Endometrium (tissue), 2 donors: ENCODE data around the gene SLC6A19.

Source experiments
- FAIRE-seq: peaks from 2 replicates; lab custom pipeline; 2012; peaks lifted over from hg19 to GRCh38; lab: Jason Lieb, UNC
- donor health status: control.
- donor health status: control.

The SLC6A19 gene

GRCh38 chr5:1180841-1181271, 20.5 kb upstream of the SLC6A19 start:
- no peak for FAIRE-seq

DNA sequence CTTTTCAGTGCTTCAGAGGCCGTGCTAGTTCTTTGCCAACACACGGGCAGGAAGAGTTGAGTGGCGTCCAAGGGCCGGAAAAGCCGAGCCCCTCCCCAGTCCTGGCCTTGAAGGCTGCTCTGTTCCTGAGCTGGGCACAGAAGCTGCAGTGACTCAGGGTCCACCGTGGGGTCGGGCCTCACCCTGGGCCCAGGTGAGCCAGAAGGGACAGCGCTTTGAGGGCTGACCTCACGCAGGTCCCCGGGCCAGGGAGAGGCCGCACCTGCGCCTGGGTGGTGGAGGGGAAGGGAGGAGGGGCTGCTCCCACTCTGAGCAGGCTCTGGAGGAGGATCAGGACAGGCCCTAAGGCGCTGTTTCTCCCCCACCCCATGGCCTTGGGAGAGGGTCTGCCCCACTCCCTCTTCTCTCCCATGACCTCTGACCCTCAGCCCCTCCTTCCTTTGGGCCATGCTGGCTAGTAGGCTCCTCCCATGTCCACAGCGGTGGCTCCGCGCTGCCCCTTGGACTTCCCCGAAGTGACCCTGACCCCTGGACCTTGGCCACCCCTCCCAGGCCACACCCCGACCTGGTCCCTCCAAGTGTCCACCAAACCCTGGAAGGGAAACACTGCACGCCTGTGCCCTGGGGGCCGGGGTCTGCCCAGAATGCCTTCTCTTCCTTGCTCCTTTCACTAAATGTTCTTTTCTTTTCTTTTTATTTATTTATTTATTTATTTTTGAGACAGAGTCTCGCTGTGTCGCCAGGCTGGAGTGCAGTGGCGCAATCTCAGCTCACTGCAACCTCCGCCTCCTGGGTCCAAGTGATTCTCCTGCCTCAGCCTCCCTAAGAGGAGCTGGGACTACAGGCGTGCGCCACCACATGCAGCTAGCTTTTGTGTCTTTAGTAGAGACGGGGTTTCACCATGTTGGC, 19.7 kb upstream of the SLC6A19 start:
- no peak for FAIRE-seq

DNA sequence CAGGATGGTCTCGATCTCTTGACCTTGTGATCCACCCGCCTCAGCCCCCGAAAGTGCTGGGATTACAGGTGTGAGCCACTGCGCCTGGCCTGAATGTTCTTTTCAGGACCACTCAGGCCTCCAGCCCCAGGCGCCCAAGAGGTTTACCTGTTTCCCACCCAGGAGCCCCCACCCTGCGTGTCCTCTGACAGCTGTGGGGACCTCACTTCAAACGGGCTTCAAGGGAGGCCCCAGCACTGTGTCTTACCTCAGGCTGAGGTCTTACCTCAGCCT, 19.1 kb upstream of the SLC6A19 start:
- no peak for FAIRE-seq

DNA sequence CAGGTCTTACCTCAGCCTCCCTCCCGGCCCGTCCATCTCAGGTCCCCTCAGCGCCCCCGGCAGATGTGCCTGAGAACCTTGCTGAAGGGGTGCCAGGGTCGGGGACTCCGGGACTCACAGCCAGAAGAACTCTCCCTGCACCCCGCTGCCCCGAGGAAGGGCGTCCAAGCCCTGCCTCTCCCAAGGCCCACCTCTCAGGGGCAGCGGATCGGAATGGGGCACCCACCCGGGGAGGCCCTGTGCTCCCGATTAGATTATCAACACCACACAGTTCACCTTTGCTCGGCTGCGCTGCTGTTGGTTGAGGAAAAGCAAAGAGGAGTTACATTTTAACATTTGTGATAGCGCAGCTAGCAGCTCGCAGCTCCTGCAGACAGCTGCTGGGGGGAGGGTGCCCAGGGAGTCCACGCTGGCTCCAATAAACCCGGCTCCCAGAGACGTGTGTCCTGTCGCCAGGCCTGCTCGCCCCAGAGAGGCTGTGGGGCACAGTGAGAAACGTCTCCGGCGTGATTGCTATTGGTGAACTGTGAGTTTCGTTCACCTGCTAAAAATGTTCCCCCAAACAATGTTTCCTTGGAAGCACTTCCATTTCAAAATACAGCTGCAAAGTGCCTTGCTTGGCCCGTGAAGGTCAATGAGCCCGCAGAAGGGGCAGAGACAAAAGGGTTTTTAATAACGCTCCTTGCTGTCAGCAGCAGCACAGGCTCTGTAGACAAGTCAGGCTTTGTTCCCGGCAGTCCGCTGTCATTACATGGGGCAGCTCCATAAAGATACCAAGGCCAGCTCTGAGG, 18.6 kb upstream of the SLC6A19 start:
- no peak for FAIRE-seq

- no peak for FAIRE-seq
Measured at GRCh38 chr5:1183424-1184162, 17.8 kb upstream of the SLC6A19 start.

GRCh38 chr5:1184163-1184470, 17.3 kb upstream of the SLC6A19 start:
- no peak for FAIRE-seq

GRCh38 chr5:1184481-1184880, 16.9 kb upstream of the SLC6A19 start:
- FAIRE-seq: no peak

DNA sequence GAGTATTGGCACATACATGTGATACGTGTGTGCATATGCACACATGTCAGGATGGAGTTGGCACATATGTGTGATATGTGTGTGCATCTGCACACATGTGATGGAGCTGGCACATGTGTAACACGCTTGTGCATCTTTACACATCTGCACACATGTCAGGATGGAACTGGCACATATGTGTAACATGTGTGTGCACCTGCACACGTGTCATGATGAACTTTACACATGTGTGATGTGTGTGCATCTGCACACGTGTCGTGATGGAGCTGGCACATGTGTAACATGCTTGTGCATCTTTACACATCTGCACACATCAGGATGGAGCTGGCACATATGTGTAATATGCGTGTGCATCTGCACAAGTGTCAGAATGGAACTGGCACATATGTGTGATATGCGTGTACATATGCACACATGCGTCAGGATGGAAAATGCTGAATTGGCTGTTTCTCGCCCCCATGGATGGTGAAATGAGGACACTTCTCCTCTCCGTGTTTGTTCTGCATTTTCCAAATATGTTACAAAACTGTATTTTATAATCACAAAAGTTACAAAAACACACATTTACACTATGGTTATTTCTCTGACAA, 16.3 kb upstream of the SLC6A19 start:
- FAIRE-seq: no peak

DNA sequence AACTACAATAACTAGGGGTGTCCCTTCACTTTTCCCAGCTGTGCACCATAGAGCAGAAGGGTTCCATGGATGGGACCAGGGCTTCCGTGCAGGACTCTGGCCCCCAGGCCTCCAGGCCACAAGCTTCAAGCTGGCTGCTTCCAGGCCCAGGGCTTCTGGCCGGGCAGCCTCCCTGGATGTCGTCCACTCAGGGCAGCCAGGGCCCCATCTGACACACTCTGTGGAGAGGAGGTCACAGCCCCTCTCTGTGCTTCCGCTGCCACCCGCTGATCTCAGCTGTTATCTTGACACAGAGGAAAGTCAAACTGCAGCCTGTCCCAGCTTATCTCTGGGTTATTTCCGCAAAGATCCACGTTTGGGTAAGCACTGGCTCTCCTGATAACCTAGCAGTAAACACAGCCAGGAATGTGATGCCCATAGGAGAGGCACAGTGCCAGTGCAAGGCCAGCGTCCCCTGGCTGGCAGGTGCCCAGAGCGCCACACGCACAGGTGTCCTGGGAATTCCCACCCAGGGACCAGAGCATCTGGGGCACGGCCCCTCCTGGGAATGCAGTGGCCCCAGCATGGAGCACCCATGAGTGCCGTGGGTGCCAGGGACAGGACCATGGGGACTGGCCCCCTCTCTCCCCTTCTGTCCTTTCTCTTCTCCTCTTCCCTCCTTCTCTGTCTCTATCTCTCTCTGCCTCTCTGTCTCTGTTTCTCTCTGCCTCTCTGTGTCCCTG, 15.6 kb upstream of the SLC6A19 start:
- no peak for FAIRE-seq

DNA sequence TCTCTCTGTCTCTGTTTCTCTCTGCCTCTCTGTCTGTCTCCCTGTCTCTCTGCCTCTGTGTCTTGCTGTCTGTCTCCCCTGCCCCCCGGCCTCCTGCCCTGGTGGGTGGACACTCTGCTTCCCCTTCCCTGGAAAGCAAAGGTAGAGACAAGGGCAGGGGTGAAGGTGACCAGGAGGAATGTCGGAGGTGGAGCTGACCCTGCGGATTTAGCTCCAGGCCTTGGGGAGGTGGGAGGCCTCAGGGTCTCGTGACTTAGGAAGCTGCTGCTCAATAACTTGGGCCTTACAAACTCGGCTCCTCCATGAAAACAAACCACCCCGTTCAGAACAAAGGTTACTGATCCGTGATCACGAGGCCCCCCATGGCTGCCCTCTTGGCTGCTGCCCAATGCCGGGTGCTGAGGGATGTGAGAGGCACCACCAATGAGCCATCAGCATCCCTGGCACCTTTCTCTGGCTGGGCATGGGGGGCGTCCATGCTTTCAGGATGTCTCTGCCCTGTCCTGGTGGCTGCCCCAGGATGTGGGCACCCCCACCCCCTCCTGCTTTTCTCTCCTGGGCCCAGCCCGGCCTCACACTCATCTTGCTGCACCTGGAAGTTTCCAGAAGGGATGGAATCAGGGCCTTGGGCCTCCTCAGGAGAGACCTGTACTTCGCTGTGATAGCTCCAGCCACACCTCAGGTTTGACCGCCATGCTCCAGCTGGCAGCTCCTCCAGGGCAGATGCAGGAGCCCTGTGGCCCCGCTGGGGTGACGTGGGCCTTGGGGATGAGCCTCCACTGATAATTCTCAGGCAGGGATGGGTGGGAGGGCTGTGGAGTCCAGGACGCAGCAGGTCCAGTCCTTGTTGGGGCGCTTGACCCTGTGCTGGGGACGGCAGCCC, 14.8 kb upstream of the SLC6A19 start:
- FAIRE-seq: no peak

DNA sequence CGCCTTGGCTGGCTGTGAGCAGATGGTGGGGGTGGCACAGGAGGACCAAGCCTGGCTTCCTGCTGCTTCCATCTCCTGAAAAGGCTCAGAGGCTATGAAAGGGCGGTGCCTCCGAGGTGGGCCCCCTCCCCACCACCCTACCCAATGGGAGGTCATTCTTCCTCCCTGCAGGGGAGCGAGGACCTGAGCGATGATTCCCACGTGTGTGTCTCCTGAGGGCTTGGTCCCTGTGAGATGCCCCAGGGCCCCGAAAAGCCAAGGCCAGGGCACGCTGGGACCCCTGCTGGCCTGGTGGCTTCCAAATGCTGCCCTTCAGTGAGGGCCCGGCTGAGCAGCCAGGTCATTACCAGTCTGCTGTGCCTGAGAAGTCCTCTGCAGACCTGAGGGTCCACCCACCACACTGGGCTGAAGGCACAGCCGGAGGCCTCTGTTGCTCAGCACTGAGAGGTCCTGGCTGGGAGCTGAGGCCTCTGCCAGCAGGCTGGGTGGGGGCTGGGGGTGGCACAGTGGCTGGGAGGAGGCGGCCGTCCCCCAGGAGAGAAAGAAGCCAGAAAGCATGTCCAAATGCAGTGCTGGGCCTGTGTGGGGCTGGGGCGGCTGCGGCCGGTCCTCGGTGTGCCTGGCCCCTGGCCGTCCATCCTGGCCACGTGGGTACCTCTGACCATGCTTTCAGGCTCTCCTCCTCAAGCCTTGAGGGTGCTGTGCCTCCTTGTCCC, 14.0 kb upstream of the SLC6A19 start:
- FAIRE-seq: no peak

- no peak for FAIRE-seq
Measured at GRCh38 chr5:1187950-1188334, 13.5 kb upstream of the SLC6A19 start.

- FAIRE-seq: no peak
Measured at GRCh38 chr5:1188464-1188863, 12.9 kb upstream of the SLC6A19 start.

DNA sequence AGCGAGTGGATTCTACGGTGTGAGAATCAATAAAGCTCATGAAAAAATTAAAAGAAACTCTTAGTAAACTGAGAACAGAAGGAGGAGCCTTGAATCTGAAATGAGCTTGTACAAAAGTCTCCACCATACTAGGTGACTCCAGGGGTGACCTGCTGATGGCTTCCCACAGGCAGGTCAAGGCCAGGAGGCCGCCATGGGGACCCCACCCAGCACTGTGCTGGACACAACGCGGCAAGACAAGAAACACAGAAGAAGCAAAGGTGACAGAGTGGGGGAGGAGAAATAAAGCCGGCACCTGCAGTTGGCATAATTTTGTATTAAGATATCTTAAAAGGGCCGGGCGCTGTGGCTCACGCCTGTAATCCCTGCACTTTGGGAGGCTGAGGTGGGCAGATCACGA, 12.1 kb upstream of the SLC6A19 start:
- no peak for FAIRE-seq

DNA sequence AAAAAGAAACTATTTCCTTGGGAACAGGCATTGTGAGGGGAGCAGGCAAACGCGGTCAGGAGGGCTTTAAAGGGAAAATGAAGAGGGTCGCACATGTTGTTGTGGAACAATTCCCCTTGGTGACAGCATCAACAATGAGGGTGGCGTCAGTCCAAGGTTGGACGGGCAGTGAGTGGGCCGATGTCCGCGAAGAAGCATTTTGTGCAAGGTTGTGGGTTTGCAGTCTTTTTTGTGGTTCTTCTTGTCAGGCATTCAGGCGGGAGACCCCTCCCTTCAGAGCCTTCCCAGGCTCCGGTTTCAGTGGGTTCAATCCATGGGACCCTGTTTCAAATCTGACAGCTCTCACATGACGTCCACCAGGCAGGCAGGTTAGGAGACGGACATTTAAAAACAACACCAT, 11.1 kb upstream of the SLC6A19 start:
- FAIRE-seq: no peak

GRCh38 chr5:1190837-1191239, 10.6 kb upstream of the SLC6A19 start:
- FAIRE-seq: no peak

DNA sequence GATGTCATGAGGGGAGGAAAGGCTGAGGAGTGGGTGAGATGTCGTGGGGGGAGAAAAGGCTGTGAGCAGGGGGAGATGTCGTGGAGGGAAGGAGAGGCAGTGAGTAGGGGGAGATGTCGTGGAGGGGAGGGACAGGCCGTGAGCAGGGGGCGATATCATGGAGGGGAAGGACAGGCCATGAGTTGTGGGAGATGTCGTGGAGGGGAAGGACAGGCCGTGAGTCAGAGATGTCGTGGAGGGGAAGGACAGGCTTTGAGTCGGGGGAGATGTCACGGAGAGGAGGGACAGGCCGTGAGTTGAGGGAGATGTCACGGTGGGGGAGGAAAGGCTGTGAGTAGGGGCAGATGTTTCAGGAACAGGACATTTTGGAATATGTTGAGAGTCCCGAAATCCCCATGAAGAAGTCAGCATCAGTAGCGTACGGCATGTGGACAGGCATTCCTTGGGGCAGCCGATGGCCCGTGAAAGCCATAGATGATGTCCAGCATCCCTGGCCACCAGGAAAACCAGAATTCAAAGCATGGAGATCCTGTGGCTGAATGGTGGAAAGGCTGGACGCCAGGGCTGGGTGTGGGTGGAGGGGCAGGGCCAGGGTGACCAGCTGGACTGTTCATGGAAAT, 8.3 kb upstream of the SLC6A19 start:
- no peak for FAIRE-seq

- no peak for FAIRE-seq
Measured at GRCh38 chr5:1193591-1193985, 7.8 kb upstream of the SLC6A19 start.

GRCh38 chr5:1194378-1194777, 7.0 kb upstream of the SLC6A19 start:
- FAIRE-seq: no peak

DNA sequence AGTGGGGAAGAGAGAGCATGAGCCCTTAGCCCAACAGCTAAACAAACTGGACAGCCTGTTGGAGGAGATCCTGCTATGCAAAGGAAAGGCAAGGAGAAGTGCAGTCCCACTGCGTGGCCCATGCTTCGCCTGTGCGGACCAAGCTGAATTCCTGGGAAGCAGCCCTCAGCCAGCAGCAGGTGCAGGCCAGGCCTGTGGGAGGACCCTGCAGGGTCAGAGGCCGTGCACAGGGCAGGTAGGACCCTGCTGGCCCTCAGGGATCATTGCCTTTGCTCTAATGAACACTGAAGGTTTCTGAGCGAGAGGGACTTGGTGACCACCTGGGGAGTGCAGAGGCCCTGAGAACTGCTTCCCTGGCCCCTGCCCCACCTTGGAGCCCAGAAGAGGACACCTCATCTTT, 6.0 kb upstream of the SLC6A19 start:
- no peak for FAIRE-seq
